ENCODE data around the gene ZC2HC1B.

DNA sequence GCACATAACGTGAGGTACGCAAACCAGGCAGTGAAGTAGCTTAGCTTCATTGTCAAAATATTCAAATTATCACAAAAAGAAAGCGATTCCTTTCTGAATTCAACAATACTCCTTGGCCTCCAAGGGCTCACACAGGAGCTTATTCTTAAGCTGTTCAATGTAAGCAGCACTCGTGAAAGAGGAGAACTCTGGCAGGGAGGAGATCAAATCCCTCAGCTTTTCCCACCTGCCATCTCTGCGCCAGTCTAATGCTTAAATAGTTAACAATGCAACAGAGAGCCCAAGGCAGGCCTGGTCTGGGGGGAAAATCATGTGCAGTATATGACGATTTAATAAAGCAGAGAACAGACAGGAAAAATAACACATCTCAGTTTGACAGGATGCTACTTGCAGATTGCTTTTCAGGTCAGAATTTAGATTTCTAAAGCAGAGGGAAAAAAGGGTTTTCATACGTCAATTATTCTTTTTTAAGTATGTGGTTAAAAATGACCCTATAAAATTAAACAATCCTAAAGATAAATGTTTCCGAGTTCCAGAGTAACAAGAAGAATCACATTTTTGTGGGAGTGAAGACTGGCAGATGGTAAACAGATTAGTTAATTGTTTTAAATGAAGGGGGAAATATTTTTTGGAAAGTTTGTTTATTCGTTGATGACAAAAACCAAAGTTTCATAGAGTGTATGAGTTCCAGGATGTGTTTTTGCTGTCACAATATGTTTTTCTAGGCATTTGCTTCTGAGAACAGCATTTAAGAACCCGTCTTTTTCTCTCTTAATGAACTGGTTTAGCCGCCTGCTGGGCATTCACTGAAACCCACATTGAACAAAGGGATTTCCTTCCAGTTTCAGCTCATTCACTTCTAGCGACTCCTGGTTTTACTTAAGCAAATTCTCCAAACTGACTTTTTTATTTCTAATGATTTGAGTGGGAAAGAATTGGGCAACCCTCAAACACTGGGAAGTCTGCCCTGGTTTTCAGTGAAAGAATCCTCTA is 97.9 kb downstream of the ZC2HC1B start:
- TF ChIP-seq POLR2A (IDR thresholded peaks at IDR 0.05): no peak
- TF ChIP-seq, protein P1, sequence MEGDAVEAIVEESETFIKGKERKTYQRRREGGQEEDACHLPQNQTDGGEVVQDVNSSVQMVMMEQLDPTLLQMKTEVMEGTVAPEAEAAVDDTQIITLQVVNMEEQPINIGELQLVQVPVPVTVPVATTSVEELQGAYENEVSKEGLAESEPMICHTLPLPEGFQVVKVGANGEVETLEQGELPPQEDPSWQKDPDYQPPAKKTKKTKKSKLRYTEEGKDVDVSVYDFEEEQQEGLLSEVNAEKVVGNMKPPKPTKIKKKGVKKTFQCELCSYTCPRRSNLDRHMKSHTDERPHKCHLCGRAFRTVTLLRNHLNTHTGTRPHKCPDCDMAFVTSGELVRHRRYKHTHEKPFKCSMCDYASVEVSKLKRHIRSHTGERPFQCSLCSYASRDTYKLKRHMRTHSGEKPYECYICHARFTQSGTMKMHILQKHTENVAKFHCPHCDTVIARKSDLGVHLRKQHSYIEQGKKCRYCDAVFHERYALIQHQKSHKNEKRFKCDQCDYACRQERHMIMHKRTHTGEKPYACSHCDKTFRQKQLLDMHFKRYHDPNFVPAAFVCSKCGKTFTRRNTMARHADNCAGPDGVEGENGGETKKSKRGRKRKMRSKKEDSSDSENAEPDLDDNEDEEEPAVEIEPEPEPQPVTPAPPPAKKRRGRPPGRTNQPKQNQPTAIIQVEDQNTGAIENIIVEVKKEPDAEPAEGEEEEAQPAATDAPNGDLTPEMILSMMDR (IDR thresholded peaks at IDR 0.05): no peak
